Renal cortex interstitium (tissue), 11 donors: ENCODE measurements around the gene MTCL3. TPM values are rescaled to one million over a fixed set of nuclear protein-coding genes. Genes with fewer than 3 reads are reported as not detected.
"Not testable (repeated sequence)": the region's sequence is repeated elsewhere in the genome, so short reads cannot be mapped to it uniquely, and the experiment has no call there.

Experiments used
- DNase-seq, 11 donors: peaks; one replicate each; pipeline ENCODE4 v3.0.0-alpha.2; 2013; ENCODE audit warnings: low read depth in 9 of 11, low spot score in 4 of 11; ENCODE audit errors: extremely low read depth in 1 of 11
- polyA plus RNA-seq, 3 donors: library from polyadenylated mRNA; unstranded; fragments of 120-200 nt; gene quantifications; one replicate each; pipeline ENCODE4 v1.2.1, GENCODE V29; 2013; ENCODE audit not compliant: insufficient read length in 3 of 3

Gene MTCL3

DNA sequence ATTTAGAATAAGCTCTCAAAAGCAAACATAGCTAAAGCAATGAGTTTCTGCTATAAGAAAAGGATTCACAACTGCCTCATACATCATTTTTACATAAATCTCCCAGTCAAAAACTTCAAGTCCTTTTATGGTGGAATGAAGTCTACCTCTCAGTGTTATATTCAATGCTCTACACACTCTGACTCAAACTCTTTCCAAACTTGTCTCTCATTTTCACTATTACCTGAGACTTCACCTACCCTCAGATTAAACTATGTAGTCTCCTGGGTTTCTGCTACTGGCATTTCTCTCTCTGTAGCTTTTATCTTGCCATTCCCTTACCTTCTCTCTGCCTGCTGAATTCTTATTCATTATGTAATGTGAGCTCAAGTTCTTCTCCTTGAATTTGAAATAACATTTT is 71.4 kb downstream of the MTCL3 start:
- no peak for DNase-seq

DNA sequence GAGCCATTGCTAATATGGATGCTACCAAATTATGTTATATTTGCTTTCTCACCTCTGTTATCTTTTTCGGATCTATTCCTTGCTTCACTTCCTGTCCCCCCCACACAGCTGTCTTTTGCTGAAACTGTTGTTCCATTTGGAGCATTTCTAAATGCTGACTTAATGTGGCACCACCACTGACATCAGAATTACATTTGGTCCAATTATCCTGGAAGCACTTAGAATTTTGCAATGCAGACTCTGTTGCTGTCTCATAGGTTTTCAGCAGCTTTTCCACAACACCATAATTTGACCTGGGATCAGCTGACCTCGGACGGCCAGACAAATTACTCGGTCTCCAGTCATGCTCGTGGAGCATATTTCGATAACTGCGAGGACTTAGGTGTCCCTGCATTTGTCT is 72.8 kb downstream of the MTCL3 start:
- no peak for DNase-seq

DNA sequence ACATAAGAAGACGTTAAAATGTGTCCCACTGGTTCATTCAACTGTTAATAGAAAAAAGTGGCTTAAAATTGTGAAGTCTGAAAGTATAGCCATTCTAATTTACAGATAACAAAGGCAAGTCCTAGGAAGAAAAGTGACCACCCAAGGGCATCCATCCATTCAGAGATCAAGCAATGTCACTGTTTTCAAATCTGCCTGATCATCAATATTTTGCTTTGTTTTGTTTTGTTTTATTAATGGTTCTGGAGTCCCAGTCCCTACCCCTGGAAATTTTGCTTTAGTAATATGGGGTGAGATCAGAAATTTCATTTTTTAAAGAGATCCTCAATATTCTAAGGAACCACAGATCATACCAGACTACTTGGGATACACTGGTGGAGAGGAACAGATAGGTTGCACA is 77.3 kb downstream of the MTCL3 start:
- DNase-seq: no peak

DNA sequence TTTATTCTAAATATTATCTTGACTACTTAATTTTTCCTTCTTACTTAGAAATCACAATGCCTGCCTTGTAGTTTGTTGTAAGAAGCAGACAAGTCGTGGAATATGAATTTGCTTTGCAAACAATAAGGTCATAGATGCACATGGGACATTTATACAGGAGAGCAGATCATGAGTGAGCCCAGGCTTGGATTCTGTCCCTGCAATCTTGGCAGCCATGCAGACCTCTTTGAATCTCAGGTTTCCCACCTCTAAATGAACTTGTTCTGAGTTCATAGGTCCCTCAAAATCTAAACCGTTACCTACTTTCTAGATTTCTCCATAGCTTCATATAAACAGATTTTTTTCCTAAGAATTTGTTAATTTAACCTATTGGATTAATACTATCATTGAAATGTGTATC is 79.4 kb downstream of the MTCL3 start:
- DNase-seq: no peak

DNA sequence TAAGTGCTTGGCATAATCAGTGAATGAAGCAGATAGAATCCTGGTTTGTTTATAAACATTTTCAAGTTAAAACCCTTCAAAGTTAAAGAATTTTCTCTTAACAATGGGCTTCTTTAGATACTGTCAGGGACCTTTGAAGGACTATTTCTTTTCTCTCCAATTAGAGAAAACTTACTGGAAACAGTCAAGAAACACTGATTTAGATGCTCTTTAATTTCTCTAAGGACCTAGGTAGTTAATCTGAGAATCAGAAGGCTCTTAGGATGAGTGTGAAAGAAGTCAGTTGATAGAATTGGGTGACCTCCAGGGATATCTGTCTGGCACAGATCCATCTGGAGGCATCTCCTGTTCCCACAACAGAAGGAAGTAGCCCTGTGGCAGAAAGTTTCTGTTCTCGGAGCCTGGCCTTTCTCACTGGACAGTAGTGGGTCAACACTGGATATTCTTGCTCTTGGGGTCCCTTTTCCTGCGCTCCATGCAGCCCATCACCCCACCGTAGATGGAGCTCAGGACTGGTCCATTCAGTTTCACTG is 82.5 kb downstream of the MTCL3 start:
- no peak for DNase-seq

DNA sequence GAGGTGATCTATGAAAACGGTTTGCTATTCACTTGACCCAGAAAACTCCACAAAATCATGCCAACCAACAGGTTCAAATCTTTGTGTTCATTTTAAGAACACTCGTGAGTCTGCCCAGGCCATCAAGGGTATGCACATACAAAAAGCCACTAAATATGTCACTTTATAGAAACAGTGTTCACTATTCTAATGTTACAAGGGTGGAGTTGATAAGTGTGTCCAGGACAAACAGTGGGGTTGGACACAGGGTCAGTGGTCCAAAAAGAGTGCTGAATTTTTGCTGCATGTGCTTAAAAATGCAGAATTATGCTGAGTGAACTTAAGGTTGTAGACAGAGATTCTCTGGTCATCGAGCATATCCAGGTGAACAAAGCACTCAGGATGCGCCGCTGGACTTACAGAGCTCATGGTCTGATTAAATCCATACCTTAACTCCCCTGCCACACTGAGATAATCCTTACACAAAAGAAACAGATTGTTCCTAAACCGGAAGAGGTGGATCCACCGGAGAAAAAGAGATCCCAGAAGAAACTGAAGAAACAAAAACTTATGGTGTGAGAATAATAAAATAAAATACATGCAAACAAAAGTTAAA is 83.4 kb downstream of the MTCL3 start:
- DNase-seq: no peak

DNA sequence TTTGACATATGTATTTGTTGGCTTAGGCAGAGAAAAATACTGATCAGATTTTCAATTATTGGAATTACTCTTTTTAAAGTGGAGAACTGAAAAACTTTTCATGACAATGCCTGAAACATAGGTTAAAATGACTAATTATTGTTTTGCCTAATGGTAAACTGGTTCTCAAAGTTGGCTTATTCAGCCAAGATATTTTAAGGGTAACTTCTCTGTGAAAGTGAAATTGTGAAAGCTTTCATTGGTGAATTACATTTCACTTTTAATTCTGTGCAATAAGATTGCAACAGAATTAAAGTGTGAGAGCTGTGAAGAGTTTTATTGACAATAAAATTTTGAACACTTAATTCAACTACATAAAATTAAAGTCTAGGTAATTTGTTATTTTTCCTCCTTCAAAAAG is 84.5 kb downstream of the MTCL3 start:
- DNase-seq: no peak

DNA sequence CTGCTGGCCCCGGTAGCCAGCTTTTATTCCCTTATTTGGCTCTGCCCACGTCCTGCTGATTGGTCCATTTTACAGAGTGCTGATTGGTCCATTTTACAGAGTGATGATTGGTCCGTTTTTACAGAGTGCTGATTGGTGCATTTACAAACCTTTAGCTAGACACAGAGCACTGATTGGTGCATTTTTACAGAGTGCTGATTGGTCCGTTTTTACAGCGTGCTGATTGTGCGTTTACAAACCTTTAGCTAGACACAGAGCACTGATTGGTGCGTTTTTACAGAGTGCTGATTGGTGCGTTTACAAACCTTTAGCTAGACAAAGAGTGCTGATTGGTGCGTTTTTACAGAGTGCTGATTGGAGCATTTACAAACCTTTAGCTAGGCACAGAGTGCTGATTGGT is 90.6 kb downstream of the MTCL3 start:
- not testable (repeated sequence) for DNase-seq

DNA sequence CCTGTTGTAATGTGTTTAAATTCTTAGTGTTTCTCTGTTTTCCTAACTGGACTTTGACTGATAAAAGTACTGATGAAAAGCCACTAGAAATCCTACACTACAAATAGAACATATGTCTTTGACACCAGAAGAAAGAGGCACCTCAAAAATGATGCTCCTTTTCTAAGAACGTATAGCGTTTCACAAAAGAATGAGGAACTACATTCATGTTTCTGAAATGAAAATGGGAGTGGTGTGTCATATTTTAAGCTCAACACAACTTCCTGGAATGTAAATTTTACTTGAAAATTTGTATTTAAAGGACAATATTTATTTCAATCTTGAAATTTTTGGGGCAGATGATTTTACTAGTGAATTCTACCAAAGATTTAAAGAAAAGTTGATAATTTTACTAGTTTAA is 95.2 kb downstream of the MTCL3 start:
- DNase-seq: no peak

Other genes starting within 250 kb of the MTCL3 start
- 10 to 100 TPM; 74.0 to 88.6 (median 81.9) TPM for gene ECHDC1, start 175.7 kb downstream of the MTCL3 start, polyA plus RNA-seq
- 1 to 10 TPM; 2.2 to 4.2 (median 2.7) TPM for gene KIAA0408, start 59.9 kb downstream of the MTCL3 start, polyA plus RNA-seq
- gene C6orf58, start 57.8 kb upstream of the MTCL3 start, polyA plus RNA-seq: 1 to 10 TPM in 2 of 3 donors, under 1 TPM in 1; 0.55 to 1.9 (median 1.4) TPM